Activated CD8-positive, alpha-beta memory T cell treated with anti-CD3 and anti-CD28 coated beads, Interleukin-2, amount 50 U/mL, for 4 hours (primary cell): ENCODE results near the gene KLHL21.
A peak's percentile ranks its signal among the peaks of the same experiment; 100 is the strongest.

Experiments
- DNase-seq: peaks from one replicate; pipeline ENCODE4 v3.0.0-alpha.2; 2020

KLHL21 gene

GRCh38 chr1:6599141-6599975 lies 3.3 kb downstream of the KLHL21 start:
- peak; percentile 74 for DNase-seq

GRCh38 chr1:6597777-6598131 lies 4.9 kb downstream of the KLHL21 start:
- no peak for DNase-seq

- DNase-seq: no peak
These were observed 5.5 kb downstream of the KLHL21 start for GRCh38 chr1:6596886-6597776.

GRCh38 chr1:6596351-6596750 lies 6.3 kb downstream of the KLHL21 start:
- DNase-seq: no peak

GRCh38 chr1:6594977-6595740 lies 7.5 kb downstream of the KLHL21 start:
- DNase-seq: no peak

GRCh38 chr1:6593810-6594209 lies 8.9 kb downstream of the KLHL21 start:
- DNase-seq: no peak

GRCh38 chr1:6592865-6593593 lies 9.6 kb downstream of the KLHL21 start:
- DNase-seq: no peak

- no peak for DNase-seq
These were observed 10.2 kb downstream of the KLHL21 start for GRCh38 chr1:6592441-6592840.

- DNase-seq: no peak
These were observed 11.0 kb downstream of the KLHL21 start for GRCh38 chr1:6591644-6592043.

- no peak for DNase-seq
These were observed 11.4 kb downstream of the KLHL21 start for GRCh38 chr1:6591222-6591621.

GRCh38 chr1:6590046-6590445 lies 12.6 kb downstream of the KLHL21 start:
- no peak for DNase-seq

GRCh38 chr1:6588893-6589520 lies 13.7 kb downstream of the KLHL21 start:
- no peak for DNase-seq

- DNase-seq: no peak
These were observed 14.4 kb downstream of the KLHL21 start for GRCh38 chr1:6588128-6588892.

- DNase-seq: no peak
These were observed 15.2 kb downstream of the KLHL21 start for GRCh38 chr1:6587261-6588005.

GRCh38 chr1:6586404-6586816 lies 16.3 kb downstream of the KLHL21 start:
- DNase-seq: no peak

GRCh38 chr1:6585841-6586240 lies 16.8 kb downstream of the KLHL21 start:
- DNase-seq: no peak

GRCh38 chr1:6585081-6585722 lies 17.5 kb downstream of the KLHL21 start:
- no peak for DNase-seq

- DNase-seq: no peak
These were observed 18.3 kb downstream of the KLHL21 start for GRCh38 chr1:6584126-6585080.

- no peak for DNase-seq
These were observed 20.3 kb downstream of the KLHL21 start for GRCh38 chr1:6582370-6582769.
